K562 (cell line): ENCODE measurements around the gene ATP2B1. TPM values are rescaled to one million over a fixed set of nuclear protein-coding genes. Genes with fewer than 3 reads are reported as not detected.

Source experiments
- CBX5 ChIP-seq: IDR thresholded peaks from 2 replicates; pipeline ENCODE4 v1.6.1; 2014; ENCODE audit warnings: low read depth, borderline replicate concordance
- CHD2 ChIP-seq: IDR thresholded peaks from 2 replicates; pipeline ENCODE4 v1.6.1; 2011; ENCODE audit warnings: low read depth, low read length
- CTCF ChIP-seq, 3 experiments: IDR thresholded peaks in 2 of 3; conservative IDR thresholded peaks in 1 of 3; 2 replicates each; pipeline ENCODE4 v1.5.1; 2011 to 2012; ENCODE audit warnings: low read length in 3 of 3, mild to moderate bottlenecking in 3 of 3, control low read depth in 2 of 3, improper control_type of control experiment in 1 of 3, inconsistent platforms in 1 of 3, low read depth in 1 of 3, mixed read lengths in 1 of 3, moderate library complexity in 1 of 3; ENCODE audit not compliant: insufficient read depth in 2 of 3
- DDX20 ChIP-seq: fragments of 450-650 bp; IDR thresholded peaks from 2 replicates; pipeline ENCODE4 v1.6.1; 2016; ENCODE audit warnings: missing genetic modification characterization, low read depth, mild to moderate bottlenecking, missing compliant biosample characterization, moderate library complexity
- E2F3 ChIP-seq: fragments of 250-450 bp; sonication (Bioruptor Pico); IDR thresholded peaks from 2 replicates; pipeline ENCODE4 v1.4.0; 2020; ENCODE audit warnings: mild to moderate bottlenecking
- E2F6 ChIP-seq, 2 experiments: IDR thresholded peaks; 2 replicates each; pipeline ENCODE4 v1.6.1; 2011; ENCODE audit warnings: borderline replicate concordance in 1 of 2, control low read depth in 1 of 2, low read depth in 1 of 2, low read length in 1 of 2, mild to moderate bottlenecking in 1 of 2, mixed read lengths in 1 of 2, moderate library complexity in 1 of 2; ENCODE audit not compliant: insufficient read depth in 1 of 2, insufficient read length in 1 of 2, poor library complexity in 1 of 2, severe bottlenecking in 1 of 2; ENCODE audit errors: extremely low read depth in 1 of 2
- ETV1 ChIP-seq: fragments of 450-650 bp; conservative IDR thresholded peaks from 2 replicates; pipeline ENCODE4 v1.6.1; 2016; ENCODE audit warnings: missing genetic modification characterization, control low read depth, low read depth, missing compliant biosample characterization
- FOSL1 ChIP-seq: fragments of 200-800 bp; sonication (Bioruptor generic); conservative IDR thresholded peaks from 2 replicates; pipeline ENCODE4 v1.6.1; 2016; ENCODE audit warnings: missing genetic modification characterization, missing compliant biosample characterization
- KDM5B ChIP-seq: fragments of 200-600 bp; sonication (generic); IDR thresholded peaks from 2 replicates; pipeline ENCODE4 v1.6.1; 2012; ENCODE audit warnings: low read depth, mild to moderate bottlenecking, moderate library complexity, low read length, control low read depth, inconsistent platforms; ENCODE audit not compliant: insufficient replicate concordance
- MITF ChIP-seq: IDR thresholded peaks from 2 replicates; pipeline ENCODE4 v1.6.1; 2014; ENCODE audit warnings: antibody characterized with exemption
- MYC ChIP-seq, 2 experiments: fragments of 250-450 bp in 1 of 2; sonication (Bioruptor Pico) in 1 of 2; IDR thresholded peaks; 2 replicates each; pipeline versions ENCODE4 v1.5.1 to v1.6.1; 2012 to 2021; ENCODE audit warnings: low read depth in 2 of 2, borderline replicate concordance in 1 of 2, improper control_type of control experiment in 1 of 2, low read length in 1 of 2, mild to moderate bottlenecking in 1 of 2, moderate library complexity in 1 of 2
- PCBP2 ChIP-seq: fragments of 200-400 bp; formaldehyde crosslinking; IDR thresholded peaks from 2 replicates; pipeline ENCODE4 v1.6.1; 2018; ENCODE audit warnings: low read length, low read depth, mild to moderate bottlenecking, moderate library complexity; ENCODE audit not compliant: poor library complexity, severe bottlenecking
- PHF8 ChIP-seq: fragments of 200-600 bp; sonication (generic); IDR thresholded peaks from 2 replicates; pipeline ENCODE4 v1.6.1; 2012; ENCODE audit warnings: mixed run types, mild to moderate bottlenecking, inconsistent platforms, low read length, moderate library complexity, borderline replicate concordance
- POU5F1 ChIP-seq: fragments of 150-350 bp; IDR thresholded peaks from 2 replicates; pipeline ENCODE4 v1.6.1; 2014; ENCODE audit warnings: borderline replicate concordance, low read length, low read depth, mild to moderate bottlenecking; ENCODE audit not compliant: partially characterized antibody
- SAFB2 ChIP-seq: fragments of 200-400 bp; formaldehyde crosslinking; IDR thresholded peaks from 2 replicates; pipeline ENCODE4 v1.6.1; 2018; ENCODE audit warnings: borderline replicate concordance, low read length, low read depth, moderate library complexity; ENCODE audit not compliant: severe bottlenecking
- ZNF57 ChIP-seq: fragments of 450-650 bp; formaldehyde crosslinking; IDR thresholded peaks from 2 replicates; pipeline ENCODE4 v1.4.0; 2020; ENCODE audit warnings: mild to moderate bottlenecking, moderate library complexity
- polyA plus RNA-seq, 8 experiments: library from polyadenylated mRNA; depleted of rRNA in 4 of 8; stranded (reverse) in 5 of 8; unstranded in 3 of 8; fragments of >200 nt; fragmentation: Nextera tagmentation in 2 of 8; fragmentation: Illumina TruSeq in 1 of 8; extraction: Ambion mirVana in 2 of 8; extraction: Trizol in 1 of 8; gene quantifications; 2 replicates each; pipeline versions ENCODE4 v1.2.1 to v1.2.3, GENCODE V29; 2011 to 2014; ENCODE audit warnings: inconsistent platforms in 1 of 8, missing spikeins in 1 of 8
- total RNA-seq, 7 experiments: library from RNA; depleted of rRNA in 6 of 7; stranded (reverse); fragments of >200 nt in 6 of 7; fragmentation: Illumina TruSeq in 2 of 7; extraction: Trizol in 2 of 7; gene quantifications; 2 replicates each; pipeline versions ENCODE4 v1.2.1 to v1.2.3, GENCODE V29; 2011 to 2021; ENCODE audit warnings: low replicate concordance in 1 of 7

Gene ATP2B1
- total and polyA plus RNA-seq, 9 of the 15 experiments (the other 6 are each of a cell fraction or from before 2014, with no cell fraction given) = 8.6 to 39.0 (median 27.8) TPM

GRCh38 chr12:89709157-89709994, 738 bp upstream of the ATP2B1 start (continued):
- TF ChIP-seq E2F3 (CRISPR knock-in tag) (0 out of 2 replicates have a peak, but pooled peaks have one; percentile 57), E2F6 (IDR thresholded peaks at IDR 0.05; ENCODE audit: borderline replicate concordance in 1 of 2, extremely low read depth in 1 of 2, insufficient read depth in 1 of 2, insufficient read length in 1 of 2, low read depth in 1 of 2, low read length in 1 of 2, poor library complexity in 1 of 2, severe bottlenecking in 1 of 2) (peak; percentile 13 to 80), FOSL1 (tag) (peak; percentile 67), MITF (no peak), ZNF57 (CRISPR knock-in tag) (no peak), CBX5 (no peak), POU5F1 (no peak), ETV1 (tag) (no peak), PHF8 (peak; percentile 45), CHD2 (peak; percentile 24; the same call in 1 of the 2 replicates), SAFB2 (no peak), KDM5B (peak; percentile 71), DDX20 (no peak), CTCF (IDR thresholded peaks at IDR 0.05 in 2 of 3, conservative IDR thresholded peaks at IDR 0.05 in 1 of 3; ENCODE audit: insufficient read depth in 2 of 3, low read depth in 1 of 3, low read length in 3 of 3) (0 out of 6 replicates have a peak, but pooled peaks of 1 of the 3 experiments have one; percentile 4), PCBP2 (peak; percentile 15), MYC (IDR thresholded peaks at IDR 0.05; ENCODE audit: low read depth, low read length) (peak; percentile 82; the same call in 1 of the 2 replicates), MYC (CRISPR knock-in tag; IDR thresholded peaks at IDR 0.05; ENCODE audit: borderline replicate concordance, low read depth) (peak; percentile 51; the same call in 1 of the 2 replicates)
